Hepatic stellate cell (primary cell): Measurements from ENCODE around the gene TNNT2.

Experiments
- DNase-seq: peaks from one replicate; pipeline ENCODE4 v3.0.0; 2011; ENCODE audit warnings: low spot score

TNNT2 gene

DNA sequence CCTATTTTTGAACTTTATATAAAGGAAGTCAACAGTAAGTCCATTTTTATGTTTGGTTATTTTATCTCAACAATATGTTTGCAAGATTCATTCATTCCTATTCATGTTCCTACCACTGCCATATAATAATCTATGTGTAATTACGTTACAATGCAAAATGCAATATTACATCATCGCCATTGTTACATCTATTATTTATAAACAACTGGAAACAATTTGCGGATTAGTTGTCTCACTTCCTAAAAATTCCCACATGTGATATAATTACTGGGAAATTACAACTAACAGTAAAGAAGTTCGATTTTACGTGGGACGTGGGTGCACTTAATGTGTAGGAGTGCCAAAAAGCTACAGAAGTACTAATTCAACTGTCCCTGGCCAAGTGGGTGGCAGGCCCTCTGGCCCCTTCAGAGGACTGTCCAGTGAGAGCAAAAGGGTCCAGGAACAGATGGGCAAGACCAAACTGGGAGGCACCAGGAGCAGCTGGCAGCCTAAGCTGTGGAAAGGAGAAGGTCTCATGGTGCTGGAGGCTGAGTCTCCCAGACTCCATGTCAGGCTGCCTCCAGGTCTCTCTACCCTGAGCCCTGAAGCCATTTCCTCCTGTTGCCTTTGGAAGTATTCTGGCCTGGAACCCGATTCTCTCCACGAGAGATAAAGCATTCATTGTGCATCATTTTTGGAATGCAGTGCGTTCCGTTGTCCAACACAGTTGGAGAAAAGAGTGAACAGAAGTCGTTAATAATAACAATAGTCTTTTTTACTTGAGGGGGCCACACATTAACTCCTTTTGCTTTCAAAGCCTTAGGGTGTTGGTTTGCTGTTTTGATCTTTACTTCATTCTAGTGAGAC, 42.9 kb downstream of the TNNT2 start:
- no peak for DNase-seq

DNA sequence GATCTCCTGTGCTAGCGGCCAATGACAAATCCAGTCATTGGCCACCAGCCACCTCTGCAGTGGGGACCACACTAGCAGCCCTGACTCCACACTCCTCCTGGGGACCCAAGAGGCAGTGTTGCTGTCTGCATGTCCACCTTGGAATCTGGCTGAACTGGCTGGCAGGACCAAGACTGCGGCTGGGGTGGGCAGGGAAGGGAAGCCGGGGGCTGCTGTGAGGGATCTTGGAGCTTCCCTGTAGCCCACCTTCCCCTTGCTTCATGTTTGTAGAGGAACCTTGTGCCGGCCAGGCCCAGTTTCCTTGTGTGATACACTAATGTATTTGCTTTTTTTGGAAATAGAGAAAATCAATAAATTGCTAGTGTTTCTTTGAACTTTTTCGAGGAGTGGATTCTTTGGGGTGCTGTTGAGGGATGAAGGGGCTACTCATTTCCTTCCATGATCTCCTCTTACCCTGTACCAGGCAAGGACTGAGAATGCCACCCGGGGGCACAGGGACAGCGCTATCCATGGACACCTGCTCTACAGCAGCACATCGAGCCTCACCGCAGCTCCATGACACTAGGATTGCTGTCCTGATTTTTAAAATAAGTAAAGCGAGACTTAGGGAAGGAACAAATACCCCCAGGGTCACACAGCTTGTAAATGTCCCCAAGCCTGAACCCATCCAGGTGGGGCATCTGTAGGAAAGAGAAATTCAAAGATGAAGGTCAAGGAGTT, 44.7 kb downstream of the TNNT2 start:
- DNase-seq, result no peak

DNA sequence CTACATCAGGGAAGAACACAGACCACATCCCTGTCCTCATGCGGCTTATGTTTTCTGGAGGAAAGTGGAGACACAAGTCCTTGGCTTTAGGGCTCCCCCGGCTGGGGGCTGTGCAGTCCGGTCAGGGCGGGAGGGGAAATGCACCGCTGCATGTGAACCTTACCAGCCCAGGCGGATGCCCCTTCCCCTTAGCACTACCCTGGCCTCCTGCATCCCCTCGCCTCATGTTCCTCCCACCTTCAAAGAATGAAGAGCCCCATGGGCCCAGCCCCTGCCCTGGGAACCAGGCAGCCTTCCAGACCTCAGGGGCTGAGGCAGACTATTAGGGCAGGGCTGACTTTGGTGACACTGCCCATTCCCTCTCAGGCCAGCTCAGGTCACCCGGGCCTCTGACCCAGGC, 45.5 kb downstream of the TNNT2 start:
- DNase-seq, result no peak

DNA sequence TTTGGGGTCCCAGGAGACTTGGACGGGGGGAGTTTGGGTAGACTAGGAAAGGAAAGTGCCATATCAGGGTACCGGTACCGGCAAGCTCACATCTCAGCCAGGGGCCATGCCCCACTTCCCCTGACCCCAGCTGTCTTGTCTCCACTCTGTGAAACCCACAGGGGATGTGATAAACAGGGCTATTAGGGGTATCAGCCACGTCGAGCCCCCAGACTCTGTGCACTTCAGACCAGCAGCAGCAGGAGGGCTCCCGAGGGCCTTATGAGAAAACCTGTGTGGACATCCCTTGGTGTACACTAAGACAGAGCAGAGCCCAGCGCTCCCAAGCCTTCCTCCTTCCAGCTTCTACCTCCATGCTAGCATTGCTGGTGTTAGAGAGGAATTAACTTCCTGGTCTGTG, 46.3 kb downstream of the TNNT2 start:
- no peak for DNase-seq

DNA sequence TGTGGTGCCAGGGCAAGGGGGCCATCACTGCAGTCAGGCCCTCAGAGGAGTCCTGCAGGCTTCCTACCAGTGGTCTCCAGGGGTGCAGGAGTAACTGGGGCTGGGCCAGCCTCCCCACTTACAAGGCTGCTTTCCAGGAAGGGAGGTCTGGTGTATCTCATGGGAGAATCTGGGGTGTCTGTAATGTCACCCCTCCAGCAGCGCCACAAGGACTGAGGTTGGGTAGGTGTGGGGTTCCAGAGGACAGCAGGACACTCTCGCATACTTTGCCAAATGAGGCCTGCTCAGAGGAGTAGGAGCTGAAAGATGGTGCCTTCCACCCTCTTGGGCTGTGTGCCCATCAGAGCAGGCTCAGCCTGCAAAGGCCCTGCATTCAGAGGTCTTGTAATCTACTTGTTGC, 46.9 kb downstream of the TNNT2 start:
- no peak for DNase-seq

DNA sequence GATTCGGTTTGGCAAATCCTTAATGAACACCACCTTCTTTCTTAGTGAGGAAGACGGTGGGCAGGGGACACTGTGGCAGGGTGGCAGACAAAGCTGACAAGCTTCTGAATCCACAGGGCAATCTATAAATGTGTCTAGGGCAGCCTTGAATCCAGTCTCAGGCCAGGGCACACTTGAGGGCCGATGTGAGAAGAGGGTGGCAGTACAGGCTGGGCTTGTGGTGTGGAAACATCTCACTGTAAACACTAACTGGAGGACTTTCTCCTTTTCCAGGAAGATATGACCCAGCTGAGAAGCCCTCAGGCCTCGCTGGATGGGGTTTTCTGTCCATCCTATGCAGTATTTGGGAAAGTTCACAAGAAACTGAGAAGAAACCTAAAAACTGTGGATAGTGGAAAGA, 47.7 kb downstream of the TNNT2 start:
- DNase-seq, result no peak

DNA sequence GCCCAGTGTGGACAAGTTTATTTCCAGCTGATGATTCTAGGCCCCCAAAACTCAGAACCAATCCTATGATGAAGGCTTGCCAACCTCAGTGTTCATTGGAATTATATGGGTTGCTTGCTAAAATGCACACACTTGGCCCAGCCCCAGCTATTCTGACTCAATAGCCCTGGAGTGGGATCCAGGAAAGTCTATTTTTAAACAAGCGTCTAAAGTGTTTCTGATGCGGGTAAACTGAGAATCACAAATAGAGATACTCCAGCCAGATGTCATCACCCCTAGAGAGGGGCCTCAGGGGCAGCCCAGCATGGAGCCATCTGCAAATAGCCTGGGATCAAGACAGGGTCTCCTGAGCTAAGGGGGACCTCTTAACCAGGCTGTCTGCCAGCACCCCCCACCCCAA, 48.2 kb downstream of the TNNT2 start:
- DNase-seq, result peak; percentile 61

DNA sequence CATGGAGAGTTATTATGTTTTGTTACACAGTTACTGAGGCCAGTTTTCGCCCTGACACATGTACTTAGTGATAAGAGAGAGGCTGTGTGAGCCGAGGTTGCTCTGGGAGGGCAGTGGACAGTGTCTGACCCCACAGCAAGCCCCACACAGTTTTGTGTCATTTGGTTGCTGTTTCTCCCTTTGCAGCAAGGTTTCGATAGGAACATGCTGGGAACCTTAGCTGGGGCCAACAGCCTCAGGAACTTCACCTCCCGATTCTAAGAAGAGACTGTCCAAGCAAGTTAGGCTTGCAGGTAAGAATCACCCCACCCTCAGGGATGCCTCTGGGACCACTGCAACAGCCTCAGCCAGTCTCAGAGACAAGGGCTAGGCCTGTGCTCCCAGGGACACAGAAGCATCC, 48.9 kb downstream of the TNNT2 start:
- no peak for DNase-seq

DNA sequence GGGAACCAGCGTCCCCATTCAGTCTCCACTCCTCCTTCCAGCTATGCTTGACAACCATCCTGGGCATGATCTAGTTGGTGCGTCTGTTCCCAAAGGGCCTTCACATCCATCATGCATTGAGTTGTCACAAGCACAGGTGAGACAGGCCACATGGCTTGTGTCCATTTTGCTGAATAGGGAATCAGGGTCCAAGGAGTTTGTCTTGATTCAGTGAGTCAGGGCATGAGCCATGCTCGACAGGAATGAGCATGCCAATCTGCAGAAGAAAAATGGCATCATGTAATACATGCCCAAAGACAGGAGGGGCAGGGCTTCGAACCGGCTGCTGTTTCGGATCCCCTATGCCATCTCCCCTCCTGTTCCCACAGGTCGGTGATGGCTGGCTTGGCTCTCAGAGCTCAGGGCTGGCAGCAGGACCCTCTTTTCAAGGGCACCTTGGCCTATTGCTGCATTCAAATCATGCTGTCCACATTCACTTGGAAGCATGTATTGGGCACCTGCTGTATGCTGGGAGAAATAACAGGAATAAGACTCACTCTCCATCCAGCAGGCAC, 49.7 kb downstream of the TNNT2 start:
- DNase-seq, result no peak

DNA sequence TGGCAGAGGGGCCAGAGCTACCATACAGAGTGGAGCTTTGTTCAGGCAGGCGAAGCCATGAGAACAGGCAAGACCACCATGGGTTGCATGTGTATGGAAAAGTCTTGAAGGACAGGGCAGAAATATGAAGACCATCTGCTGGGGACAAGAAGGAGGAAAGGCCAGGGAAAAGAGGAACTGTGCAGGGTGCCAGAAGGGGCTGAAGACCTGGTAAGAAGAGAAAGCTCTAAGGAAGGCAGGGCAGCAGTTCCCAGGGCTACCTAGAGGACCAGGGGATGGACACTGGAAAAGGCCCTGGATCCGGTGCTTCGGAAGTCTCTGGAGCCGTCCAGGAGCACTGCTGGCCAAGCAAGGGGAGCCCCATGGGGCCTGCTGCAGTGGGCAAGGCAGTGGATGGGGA, 50.8 kb downstream of the TNNT2 start:
- DNase-seq, result no peak

DNA sequence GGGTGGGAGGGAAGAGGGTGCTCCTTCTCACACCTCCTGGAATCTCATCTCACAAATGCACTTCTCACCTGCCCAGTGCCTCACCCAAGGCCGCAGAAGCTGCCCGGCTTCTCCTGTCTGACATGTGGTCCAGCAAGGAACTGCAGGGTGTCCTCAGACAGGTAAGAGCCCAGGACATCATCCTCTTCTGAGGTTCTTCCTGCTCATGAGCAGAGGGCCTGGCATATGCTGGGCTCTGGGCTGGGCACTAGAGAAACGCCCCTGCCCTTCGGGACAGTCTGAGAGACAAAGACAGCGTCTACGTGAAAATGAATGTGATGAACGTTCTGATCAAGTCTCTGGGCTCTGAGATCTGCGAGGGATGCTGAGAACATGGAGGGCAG, 51.8 kb downstream of the TNNT2 start:
- DNase-seq, result no peak

DNA sequence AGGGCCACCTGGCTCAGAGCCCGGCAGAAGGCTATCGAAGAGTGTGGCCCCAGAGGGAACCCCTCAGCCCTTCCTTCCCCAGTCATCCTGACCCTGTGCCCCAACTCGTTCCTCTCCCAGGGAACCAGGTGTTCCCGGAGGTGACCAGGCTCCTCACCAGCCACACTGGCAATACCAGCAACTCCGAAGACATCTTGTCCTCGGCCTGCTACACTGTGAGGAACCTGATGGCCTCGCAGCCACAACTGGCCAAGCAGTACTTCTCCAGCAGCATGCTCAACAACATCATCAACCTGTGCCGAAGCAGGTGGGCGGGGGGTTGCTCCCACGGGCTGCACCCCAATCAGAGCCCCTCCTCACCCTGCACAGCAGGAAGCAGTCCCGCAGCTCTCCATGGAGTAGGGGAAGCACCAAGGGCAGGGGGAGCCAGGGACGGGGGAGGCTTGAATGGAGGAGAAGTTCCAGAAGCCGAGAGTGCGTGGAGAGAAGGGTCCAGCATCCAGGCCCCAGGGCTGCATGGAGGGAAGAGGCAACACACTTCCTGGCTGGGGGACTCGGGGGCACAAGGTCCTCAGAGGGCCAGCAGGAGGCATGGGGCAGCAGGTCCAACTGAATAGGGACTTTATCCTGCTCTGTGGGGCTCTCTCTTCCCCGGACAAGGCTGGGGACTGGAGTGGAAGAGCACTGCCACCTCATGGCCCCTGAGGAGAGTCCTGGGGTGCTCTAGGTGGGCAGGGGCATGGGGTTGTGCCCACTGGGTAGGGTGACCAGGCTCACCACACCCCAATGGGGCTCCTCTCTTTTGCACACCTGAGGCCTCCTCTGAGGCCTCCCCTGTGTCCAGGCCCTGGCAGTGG, 52.4 kb downstream of the TNNT2 start:
- no peak for DNase-seq

DNA sequence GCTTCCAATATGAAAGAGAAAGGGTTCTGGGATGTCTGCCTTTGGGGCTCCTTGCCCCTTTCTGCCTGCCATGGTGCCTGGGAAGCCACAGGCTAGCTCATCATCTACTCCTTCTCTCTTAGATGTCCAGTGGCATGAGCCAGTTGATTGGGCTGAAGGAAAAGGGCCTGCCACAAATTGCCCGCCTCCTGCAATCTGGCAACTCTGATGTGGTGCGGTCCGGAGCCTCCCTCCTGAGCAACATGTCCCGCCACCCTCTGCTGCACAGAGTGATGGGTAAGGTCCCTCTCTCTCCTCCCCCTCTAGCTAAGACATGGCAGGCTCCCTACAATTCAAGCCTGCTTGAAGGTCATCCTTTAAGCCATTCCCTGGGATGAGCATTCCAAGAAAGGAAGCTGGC, 53.2 kb downstream of the TNNT2 start:
- no peak for DNase-seq

DNA sequence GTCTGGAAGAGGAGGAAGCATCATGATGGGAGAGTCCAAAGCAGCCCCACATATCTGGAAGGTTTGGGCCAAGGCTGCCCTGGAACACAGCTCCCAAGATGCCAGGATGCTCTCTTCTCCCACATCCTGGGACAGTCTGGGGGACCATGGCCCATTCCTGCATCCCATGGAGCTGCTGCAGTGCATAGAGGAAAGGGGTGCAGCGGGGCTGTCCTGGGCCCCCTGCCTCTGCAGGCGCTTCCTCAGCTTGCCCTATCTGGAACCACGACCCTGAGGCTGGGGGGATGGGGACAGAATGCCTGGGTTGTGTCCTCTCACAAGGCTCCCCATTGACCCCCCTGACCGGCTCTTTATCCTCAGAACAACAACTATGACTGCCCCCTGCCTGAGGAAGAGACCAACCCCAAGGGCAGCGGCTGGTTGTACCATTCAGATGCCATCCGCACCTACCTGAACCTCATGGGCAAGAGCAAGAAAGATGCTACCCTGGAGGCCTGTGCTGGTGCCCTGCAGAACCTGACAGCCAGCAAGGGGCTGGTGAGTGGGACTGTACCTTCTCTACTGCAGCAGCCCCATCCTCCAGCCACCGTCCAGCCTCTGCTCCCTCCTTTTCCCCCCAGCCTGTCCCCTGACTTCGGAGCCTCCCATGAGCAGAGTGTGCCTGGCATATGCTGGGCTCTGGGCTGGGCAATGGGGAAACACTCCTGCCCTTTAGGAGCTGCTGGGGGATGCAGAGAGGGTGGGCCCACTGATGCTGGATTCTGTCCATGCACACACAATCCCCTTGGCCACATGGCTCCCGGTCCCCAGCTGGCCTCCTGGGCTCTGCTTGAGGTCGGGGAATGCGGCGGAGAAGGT, 54.6 kb downstream of the TNNT2 start:
- DNase-seq, result no peak

DNA sequence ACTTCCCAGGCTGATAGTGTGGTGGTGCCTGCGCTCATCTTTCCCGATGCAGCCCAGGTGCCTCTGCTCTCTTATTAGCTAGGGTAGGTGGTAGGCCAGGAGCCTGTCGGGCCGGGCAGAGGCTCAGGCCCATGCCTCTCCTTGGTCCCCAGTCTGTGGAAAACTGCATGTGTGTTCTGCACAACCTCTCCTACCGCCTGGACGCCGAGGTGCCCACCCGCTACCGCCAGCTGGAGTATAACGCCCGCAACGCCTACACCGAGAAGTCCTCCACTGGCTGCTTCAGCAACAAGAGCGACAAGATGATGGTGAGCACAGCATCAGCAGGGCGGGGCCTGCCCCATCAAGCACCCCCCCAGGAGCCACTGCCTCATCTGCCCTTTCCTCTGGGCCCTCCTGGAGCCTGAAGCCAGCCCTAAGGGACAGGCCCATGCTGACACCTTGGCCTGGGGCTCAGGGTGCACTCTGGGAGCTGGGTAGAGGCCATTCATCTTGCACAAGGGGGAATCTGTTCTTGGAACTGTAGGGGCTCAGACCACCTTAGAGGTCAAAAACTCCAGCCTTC, 55.6 kb downstream of the TNNT2 start:
- DNase-seq, result no peak

DNA sequence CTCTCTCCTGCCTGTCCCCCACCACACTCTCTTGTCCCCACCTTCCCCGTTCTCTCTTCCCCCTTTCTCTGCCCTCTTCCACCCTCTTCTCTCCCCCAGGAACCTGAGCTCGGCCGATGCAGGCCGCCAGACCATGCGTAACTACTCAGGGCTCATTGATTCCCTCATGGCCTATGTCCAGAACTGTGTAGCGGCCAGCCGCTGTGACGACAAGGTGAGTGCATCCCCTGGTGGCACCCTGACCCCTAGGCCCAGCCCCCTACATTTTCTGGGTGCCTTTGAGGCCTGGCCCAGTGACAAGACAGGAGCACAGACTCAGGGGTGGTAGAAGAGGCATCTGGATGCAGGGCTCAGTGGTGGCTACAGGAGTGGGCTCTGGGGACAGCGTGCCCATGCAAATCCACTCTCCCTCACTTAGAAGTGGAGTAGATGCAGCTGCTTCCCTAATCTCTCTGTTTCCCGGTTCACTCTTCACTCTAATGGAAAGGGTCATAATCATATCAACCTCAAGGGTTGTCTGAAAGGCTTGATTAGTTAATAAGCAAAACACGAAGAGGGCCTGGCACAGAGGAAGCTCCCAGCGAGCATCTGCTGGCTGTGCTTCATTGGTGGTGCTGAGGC, 57.2 kb downstream of the TNNT2 start:
- no peak for DNase-seq

DNA sequence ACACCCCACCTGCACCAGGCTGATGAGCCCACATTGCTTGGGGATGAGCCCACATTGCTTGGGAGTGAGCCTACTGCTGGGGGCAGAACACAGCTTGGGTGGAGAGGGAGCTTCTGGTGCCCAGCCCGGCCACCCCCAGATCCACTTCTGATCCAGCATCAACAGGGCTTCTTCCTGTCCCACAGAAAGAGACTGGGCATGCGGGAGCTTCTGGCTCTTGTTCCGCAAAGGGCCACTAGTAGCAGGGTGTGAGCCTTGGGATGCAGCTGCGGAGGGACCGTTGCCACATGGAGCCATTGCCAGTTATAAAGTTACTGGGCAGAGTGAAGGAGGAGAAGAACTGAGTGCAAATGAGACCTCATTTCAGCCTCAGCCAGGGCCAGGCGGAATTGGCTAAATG, 57.8 kb downstream of the TNNT2 start:
- no peak for DNase-seq

DNA sequence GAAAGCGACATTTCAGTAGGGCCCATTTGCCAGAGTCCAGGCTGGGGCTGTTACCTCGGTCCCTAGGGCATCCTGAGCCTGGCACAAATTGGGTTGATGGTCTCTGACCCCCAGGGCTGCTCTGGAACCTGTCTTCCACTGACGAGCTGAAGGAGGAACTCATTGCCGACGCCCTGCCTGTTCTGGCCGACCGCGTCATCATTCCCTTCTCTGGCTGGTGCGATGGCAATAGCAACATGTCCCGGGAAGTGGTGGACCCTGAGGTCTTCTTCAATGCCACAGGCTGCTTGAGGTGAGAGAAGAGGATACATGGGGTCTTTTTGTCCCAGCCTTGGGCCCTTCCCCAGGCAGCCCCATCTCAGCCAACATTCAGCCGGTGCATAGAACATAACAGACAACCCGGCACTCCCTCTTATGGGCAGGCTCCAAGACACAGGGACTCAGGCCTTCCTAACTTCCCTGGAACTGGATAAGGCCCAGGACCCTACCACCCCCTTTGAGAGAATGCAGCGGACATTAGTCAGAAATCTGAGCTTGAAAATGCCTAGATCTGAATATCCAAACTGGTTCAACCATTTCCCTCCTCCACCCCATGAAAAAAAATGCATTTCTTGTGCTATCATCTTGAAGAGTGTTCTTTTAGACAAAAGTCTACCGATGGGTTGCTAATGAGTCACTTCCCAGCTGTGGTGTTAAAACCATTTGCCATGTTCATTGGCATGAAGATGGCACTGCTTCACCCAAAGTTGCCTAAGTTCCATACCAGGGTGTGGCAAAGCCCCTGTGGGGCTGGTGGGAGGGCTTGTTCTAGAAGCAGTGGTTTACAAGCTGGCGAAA, 58.8 kb downstream of the TNNT2 start:
- DNase-seq, result no peak

DNA sequence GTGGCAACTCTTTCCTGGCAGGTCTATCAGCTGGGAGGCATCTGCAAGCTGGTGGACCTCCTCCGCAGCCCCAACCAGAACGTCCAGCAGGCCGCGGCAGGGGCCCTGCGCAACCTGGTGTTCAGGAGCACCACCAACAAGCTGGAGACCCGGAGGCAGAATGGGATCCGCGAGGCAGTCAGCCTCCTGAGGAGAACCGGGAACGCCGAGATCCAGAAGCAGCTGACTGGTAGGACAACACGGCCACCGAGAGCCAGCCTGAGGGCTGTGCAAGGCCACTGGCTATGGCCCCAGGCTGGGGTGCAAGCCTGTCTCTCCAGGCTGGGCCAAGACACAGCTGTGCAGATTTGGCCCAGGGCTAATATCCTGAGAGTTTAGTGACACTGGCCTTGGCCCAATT, 59.9 kb downstream of the TNNT2 start:
- DNase-seq, result no peak

DNA sequence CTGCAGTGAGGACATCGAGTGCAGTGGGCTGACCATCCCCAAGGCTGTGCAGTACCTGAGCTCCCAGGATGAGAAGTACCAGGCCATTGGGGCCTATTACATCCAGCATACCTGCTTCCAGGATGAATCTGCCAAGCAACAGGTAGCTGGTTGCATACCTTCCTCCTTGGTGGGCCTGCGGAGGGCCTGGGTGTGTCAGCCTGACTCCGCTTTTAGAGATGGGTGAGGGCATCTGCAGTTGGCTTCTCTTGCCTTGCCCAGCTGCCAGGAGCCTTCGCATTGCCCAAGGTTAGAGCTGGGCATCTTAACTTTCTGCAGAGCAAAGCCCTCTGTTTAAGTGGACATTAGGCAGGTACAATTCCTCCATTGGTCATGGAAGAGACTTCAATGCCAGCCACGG, 60.9 kb downstream of the TNNT2 start:
- DNase-seq, result no peak
